HG02981 (cell line): Measurements from ENCODE around the gene STAT3.
"Not testable (repeated sequence)": the region's sequence is repeated elsewhere in the genome, so short reads cannot be mapped to it uniquely, and the experiment has no call there.

Source experiments
- ATAC-seq: cut with Tn5 transposase; IDR thresholded peaks from one replicate; pipeline ENCODE4 v1.9.1; 2021; ENCODE audit warnings: mild to moderate bottlenecking, moderate library complexity; ENCODE audit not compliant: unreplicated experiment

Gene STAT3

GRCh38 chr17:42409523-42410318 is 21.5 kb upstream of the STAT3 start:
- ATAC-seq, result no peak

DNA sequence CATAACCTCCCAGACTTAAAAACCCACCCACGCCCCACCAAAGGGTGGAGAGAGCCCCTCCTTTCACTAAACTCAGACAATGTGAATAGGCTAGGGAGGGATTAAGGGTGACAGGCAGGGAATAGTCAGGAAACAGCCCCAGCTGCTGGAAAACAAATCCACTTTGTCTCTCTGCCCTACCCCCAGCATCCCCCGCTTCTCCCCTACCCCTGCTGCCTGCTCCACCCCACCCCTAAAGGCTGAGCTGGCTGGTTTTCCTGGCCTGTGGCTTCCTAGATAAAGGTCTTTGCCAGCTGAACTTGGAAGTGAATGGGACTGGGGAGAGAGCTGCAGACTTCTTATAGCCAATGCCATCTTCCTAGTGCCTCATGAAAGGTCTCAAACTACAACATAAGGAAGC is 19.8 kb upstream of the STAT3 start:
- no peak for ATAC-seq

DNA sequence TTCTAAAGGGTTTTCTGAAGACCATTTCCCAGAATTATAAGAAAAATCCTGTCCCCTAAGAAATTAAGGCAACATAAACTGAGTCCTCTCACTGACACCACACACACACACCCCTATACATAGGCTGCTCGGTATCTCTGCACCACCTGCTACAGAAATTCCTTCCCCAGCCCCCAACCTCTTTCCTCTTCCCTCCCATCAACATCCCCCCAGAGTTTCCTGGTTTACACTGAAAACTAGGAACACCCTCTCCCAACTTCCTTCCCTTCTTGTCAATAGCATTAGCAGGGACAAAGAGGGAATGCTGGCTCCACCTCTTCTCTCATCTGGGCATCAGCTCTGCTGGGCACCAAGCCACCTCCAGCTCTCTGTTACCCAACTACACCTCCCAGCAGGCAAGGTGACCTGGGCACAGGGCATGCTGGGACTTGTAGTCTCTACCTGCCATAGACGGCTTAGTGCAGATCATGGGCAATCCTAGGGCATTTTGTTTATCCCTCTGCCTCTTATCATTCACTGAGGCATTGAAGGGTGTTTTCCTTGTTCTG is 19.1 kb upstream of the STAT3 start:
- ATAC-seq, result peak; percentile 53

DNA sequence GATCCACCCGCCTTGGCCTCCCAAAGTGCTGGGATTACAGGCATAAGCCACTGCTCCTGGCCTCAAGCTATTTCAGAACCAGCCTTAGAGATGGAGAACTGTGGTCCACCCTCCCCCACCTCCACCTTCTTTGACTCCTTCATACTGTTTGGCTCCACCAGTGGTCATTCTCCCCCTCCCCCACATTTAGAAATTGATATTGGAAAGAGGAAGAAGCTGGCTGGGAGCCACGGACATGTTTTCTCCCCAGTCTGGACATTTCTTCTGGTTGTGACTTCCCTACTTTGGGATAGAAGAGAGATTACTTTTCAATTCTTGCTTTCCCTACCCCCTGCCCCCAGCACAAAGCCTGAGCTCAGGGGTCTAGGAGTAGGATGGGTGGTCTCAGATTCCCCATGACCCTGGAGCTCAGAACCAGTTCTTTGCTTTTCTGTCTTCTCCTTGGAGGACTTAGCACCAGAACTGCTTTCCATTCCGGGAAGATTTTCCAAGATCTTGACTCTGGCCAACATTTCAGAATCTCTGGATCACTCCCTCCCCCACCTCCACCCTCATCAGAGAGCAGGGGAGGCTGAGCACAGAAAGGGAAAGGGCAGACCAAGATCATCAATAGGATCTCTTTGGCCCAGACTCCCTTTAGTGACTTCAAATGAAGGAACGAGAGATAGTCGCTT is 18.5 kb upstream of the STAT3 start:
- no peak for ATAC-seq

DNA sequence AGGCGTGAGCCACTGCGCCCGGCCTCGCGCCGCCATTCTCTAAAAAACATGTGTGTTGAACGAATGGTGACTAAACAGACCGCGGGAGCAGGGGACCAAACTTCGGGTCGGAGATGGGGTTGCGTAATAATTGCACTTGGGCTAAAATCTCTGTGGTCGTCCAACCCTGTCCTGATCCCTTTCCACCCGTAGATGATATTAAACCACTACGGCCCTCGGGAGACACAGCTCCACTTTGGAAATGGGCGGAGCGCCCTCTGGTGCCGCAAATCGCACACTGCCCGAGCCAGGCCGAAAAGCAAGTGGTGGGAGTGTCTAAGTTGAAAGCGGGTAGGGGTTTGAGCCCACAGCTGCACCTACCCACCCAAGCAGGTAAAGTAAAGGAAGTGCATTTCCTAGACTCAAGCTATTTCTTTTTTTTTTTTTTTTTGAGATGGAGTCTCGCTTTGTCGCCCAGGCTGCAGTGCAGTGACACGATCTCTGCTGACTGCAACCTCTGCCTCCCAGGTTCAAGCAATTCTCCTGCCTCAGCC is 17.8 kb upstream of the STAT3 start:
- ATAC-seq, result no peak

DNA sequence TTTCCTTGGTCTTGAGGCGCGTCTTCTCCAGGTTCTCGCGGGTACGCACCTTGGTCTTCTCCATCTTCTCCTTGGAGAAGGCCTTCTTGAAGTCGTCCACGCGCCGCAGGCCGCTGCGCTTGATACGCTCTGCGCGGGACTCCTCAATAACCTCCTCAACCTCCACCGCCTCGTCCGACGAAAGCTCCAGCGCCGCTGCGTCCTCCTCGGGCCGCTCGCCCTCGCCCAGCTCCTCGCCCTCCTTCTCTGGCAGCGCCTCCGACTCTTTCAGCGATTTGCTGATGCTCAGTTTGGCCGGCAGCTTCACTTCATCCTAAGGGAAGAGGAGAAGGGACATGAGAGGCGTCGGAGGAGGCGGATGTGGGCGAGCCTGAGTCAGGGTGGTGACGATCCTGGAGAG is 16.8 kb upstream of the STAT3 start:
- no peak for ATAC-seq

DNA sequence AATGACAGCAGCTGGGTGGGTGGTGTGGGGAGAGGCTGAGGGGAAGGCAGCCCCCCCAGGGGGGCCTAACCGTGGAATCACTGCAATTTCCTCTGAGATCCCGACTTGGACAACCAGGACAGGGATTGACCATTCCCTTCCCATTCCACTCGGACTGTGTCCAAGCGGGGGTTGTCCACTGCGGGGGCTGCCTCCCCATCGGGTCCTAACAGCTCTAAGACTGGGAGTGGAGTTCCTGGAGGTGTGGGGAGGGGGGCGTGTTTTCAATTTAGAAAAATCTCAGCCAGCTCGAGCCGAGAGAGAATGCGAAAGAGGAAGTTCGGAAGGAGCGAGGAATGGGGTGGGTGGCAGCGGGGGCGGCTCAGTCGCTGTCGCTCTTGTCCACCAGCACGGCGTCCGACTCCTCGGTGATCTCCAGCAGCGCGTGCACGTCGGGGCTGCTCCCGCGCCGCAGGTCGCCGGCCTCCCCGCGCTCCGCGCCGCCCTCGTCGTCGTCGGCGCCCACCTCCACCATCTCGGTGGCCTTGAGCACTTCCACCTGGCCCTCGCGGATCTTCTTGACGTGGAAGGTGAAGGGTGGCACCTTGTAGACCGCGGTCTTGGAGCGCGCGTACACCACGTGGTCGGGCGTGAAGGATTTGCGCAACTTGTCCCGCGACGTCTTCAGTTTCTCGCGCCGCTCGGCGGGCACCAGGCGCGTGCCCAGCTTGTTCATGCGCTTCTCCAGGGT is 16.2 kb upstream of the STAT3 start:
- no peak for ATAC-seq

DNA sequence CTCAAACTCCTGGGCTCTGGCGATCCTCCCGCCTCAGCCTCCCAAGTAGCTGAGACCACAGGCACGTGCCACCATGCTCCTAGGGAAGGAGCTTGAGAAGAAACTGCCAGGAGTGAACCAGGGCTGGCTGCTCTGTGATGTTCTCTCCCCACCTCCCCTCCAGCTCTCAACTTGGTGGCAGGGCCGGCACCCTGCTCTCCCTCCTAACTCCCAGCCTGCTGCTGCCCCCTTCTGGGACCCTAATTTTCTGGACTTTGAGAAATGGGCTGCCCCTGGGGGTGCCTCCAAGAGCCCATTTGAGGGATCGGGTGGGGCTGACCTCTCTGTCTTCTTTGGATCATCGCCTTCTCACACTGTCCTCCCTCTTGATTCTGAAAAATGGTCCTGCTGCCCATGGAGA is 14.9 kb upstream of the STAT3 start:
- no peak for ATAC-seq

GRCh38 chr17:42402117-42402516 is 13.9 kb upstream of the STAT3 start:
- no peak for ATAC-seq

GRCh38 chr17:42400844-42401375 is 12.7 kb upstream of the STAT3 start:
- not testable (repeated sequence) for ATAC-seq

DNA sequence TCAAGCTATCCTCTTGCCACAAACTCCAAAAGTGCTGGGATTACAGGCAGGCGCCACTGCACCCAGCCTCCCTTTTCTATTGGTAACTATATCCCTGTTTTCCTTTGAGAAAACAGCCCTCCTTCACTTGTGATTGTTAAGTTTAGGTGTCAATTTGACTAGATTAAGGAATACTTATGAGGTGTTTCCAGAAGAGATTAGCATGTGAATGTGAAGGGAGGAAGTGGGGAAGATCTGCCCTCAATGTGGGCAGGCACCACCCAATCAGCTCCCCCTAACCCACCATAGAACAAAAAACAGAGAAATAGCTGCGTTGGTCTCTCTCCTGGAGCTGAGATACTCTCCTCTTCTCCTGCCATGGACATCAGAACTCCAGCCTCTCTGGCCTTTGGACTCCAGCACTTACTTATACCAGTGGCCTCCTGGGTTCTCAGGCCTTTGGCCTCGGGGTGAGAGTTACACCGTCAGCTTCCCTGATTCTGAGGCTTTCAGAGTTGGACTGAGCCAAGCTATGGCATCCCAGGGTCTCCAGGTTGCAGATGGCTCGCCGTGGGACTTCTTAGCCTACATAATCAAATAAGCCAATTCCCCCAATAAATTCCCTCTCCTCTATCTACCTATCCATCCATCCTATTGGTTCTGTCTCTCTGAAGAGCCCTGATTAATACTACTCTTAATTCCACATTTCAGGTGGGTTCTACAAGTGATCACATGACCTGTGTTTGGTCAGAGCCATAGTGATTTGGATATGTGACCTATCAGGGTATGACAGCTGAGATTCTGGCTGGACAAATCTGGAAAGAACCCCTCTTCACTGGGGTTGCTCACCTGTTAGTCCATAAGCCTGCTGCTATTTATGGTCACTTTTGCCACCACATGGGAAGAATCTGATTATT is 12.0 kb upstream of the STAT3 start:
- no peak for ATAC-seq

DNA sequence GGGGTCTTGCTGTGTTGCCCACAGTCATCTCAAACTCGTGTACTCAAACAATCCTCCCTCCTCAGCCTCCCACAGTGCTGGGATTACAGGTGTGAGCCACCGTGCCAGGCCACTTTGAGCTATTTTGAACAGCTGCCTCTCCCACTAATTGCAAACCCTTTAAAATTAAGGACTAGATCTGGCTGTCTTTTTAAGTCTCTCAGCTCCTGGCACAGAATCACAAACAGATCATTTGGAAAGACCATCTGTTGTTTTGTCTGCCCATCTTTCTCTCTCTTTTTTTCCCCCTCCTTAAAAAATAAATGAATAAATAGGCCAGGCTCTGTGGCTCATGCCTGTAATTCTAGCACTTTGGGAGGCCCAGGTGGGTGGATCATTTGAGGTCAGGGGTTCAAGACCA is 10.9 kb upstream of the STAT3 start:
- no peak for ATAC-seq

DNA sequence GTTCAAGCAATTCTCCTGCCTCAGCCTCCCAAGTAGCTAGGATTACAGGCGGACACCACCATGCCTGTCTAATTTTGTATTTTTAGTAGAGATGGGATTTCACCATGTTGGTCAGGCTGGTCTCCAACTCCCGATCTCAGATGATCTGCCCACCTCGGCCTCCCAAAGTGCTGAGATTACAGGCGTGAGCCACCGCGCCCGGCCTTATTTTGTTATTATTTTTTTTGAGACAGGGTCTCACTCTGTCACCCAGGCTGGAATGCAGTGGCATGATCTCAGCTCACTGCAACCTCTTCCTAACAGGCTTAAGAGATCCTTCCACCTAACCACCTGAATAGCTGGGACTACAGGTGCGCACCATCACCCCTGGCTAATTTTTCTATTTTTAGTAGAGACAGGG is 7.4 kb upstream of the STAT3 start:
- ATAC-seq, result not testable (repeated sequence)

DNA sequence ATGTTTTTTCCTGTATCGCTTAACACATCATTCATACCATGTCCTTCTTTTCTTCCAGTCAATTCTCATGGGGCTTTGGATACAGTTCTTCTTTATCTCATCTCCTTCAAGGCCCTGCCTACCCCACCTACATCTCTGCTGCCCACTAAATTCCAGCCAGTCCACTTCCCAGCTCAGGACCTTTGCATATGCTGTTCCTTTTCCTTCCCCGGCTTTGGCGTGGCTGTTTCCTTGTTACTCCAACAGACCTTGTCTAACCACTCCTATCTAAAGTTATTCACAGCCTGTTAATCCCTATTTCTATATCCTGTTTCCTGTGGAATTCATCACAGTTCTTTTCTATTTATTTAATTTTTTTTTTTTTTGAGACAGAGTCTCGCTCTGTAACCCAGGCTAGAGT is 6.6 kb upstream of the STAT3 start:
- ATAC-seq, result no peak

- ATAC-seq, result no peak
Measured at GRCh38 chr17:42392692-42393415, 4.6 kb upstream of the STAT3 start.

DNA sequence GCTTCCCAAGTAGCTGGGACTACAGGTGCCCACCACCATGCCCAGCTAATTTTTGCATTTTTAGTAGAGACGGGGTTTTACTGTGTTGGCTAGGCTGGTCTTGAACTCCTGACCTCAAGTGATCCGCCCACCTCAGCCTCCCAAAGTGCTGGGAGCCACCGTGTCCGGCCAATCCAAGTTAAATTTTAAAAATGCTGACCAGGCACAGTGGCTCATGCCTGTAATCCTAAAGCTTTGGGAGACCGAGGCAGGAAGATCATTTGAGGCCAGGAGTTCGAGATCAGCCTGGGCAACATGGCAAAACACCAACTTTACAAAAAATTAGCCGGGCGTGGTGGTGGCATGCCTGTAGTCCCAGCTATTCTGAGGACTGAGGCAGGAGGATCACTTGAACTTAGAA is 3.2 kb upstream of the STAT3 start:
- ATAC-seq, result not testable (repeated sequence)

GRCh38 chr17:42389899-42390298 is 1.7 kb upstream of the STAT3 start:
- ATAC-seq, result no peak

DNA sequence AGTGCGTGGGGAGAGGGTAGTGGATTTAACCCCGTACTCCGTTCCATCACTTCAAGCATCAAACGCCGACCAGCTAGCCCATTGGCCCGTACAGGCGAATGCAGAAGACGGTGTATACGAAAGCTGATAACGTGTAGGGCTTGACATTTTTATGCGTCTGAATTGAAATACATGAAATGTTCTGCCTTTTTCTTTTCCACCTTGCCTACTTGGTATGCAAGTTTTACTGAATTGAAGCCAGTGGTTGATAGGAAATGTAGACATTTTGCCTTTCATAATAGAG is 834 bp upstream of the STAT3 start:
- ATAC-seq, result no peak

DNA sequence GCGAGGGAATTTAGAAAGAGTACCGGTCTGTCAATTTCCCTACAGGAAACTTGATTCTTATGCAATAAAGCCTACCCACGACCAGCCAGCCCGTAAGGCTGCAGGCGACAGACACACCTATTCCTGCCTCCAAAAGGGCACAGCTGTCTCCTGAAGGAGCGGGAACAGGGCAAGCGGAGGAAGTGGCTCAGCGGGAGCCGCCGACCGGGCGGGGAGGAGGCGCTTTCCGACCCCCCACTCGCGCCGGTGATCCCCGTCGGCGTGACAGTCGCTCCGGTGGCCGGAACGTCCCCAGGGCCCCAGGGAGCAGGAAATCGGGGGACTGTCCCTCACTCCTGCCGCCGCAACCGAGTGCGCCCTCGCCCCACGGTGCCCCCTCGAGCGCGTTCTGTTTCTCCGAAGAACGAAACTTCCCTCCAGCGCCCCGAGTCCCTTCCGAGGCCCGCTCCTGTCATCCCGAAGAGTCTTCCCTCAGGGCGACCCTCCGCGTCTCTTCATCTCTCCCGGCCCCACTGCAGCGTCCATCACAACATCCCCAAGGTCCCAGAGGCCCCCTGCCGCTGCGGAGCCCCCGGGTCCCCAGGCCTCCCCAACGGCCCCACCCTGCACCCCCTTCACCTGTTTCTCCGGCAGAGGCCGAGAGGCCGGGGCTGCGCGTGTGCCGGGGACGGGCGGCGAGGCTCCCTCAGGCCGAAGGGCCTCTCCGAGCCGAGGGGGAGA is 421 bp downstream of the STAT3 start:
- peak; percentile 8 for ATAC-seq
